ENCODE data around the gene MLLT3.

Gene MLLT3

DNA sequence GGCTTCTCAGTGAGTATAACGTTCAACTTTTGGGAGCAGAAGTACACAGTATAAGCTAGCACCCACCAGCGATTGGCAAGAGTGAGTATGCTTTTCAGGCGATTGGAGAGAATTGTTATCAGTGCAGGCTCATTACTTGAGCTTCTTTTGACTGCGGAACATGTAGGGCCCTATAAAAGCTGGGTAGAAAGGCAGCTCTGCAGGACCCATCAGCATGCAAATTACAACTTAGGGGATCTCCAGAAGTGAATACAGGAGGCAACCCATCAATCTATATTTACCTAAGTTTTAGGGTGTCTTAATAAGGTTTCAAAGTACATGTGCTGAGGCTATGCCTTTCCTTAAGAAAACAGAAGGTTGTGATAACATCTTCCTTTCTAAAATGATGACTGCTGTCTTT lies 225.0 kb downstream of the MLLT3 start:
- ATAC-seq = no peak
- TF ChIP-seq RARB (CRISPR knock-in tag; IDR thresholded peaks at IDR 0.05) (no peak), GLIS3 (CRISPR knock-in tag; IDR thresholded peaks at IDR 0.05) (no peak), TCF4 (CRISPR knock-in tag; IDR thresholded peaks at IDR 0.05; ENCODE audit: borderline replicate concordance) (no peak), OSR1 (CRISPR knock-in tag; IDR thresholded peaks at IDR 0.05) (no peak), ZNF70 (CRISPR knock-in tag; IDR thresholded peaks at IDR 0.05) (no peak), ZNF8 (CRISPR knock-in tag; IDR thresholded peaks at IDR 0.05) (no peak), ZFP3 (CRISPR knock-in tag; IDR thresholded peaks at IDR 0.05) (no peak), BACH2 (CRISPR knock-in tag; IDR thresholded peaks at IDR 0.05; ENCODE audit: borderline replicate concordance) (no peak), ISL1 (CRISPR knock-in tag; IDR thresholded peaks at IDR 0.05) (no peak), ZFP30 (CRISPR knock-in tag; IDR thresholded peaks at IDR 0.05) (no peak), POU6F1 (CRISPR knock-in tag; IDR thresholded peaks at IDR 0.05; ENCODE audit: borderline replicate concordance, low read depth) (no peak), PPARA (CRISPR knock-in tag; IDR thresholded peaks at IDR 0.05; ENCODE audit: borderline replicate concordance) (no peak), TOX (CRISPR knock-in tag; IDR thresholded peaks at IDR 0.05; ENCODE audit: borderline replicate concordance) (no peak), CSDC2 (CRISPR knock-in tag; IDR thresholded peaks at IDR 0.05) (no peak), SNAI2 (CRISPR knock-in tag; IDR thresholded peaks at IDR 0.05) (no peak)

GRCh38 chr9:20396509-20396908 lies 225.8 kb downstream of the MLLT3 start:
- ATAC-seq = no peak
- TF ChIP-seq ISL1 (CRISPR knock-in tag; IDR thresholded peaks at IDR 0.05) = no peak
- no peak for TF ChIP-seq POU6F1 (CRISPR knock-in tag; IDR thresholded peaks at IDR 0.05; ENCODE audit: borderline replicate concordance, low read depth)
- no peak for TF ChIP-seq ZNF70 (CRISPR knock-in tag; IDR thresholded peaks at IDR 0.05)
- TF ChIP-seq ZFP3 (CRISPR knock-in tag; IDR thresholded peaks at IDR 0.05) = no peak
- no peak for TF ChIP-seq PPARA (CRISPR knock-in tag; IDR thresholded peaks at IDR 0.05; ENCODE audit: borderline replicate concordance)
- TF ChIP-seq ARNTL (CRISPR knock-in tag; IDR thresholded peaks at IDR 0.05; ENCODE audit: borderline replicate concordance, low read depth) = no peak
- TF ChIP-seq ZNF8 (CRISPR knock-in tag; IDR thresholded peaks at IDR 0.05) = no peak
- TF ChIP-seq ZFP30 (CRISPR knock-in tag; IDR thresholded peaks at IDR 0.05) = no peak
- TF ChIP-seq CSRNP3 (CRISPR knock-in tag; IDR thresholded peaks at IDR 0.05) = no peak
- TF ChIP-seq, protein P1, sequence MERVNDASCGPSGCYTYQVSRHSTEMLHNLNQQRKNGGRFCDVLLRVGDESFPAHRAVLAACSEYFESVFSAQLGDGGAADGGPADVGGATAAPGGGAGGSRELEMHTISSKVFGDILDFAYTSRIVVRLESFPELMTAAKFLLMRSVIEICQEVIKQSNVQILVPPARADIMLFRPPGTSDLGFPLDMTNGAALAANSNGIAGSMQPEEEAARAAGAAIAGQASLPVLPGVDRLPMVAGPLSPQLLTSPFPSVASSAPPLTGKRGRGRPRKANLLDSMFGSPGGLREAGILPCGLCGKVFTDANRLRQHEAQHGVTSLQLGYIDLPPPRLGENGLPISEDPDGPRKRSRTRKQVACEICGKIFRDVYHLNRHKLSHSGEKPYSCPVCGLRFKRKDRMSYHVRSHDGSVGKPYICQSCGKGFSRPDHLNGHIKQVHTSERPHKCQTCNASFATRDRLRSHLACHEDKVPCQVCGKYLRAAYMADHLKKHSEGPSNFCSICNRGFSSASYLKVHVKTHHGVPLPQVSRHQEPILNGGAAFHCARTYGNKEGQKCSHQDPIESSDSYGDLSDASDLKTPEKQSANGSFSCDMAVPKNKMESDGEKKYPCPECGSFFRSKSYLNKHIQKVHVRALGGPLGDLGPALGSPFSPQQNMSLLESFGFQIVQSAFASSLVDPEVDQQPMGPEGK (CRISPR knock-in tag; IDR thresholded peaks at IDR 0.05; ENCODE audit: borderline replicate concordance) = no peak
- TF ChIP-seq CREB5 (CRISPR knock-in tag; IDR thresholded peaks at IDR 0.05; ENCODE audit: low read depth) = no peak
- TF ChIP-seq OSR1 (CRISPR knock-in tag; IDR thresholded peaks at IDR 0.05) = no peak
- TF ChIP-seq GLIS3 (CRISPR knock-in tag; IDR thresholded peaks at IDR 0.05) = no peak

DNA sequence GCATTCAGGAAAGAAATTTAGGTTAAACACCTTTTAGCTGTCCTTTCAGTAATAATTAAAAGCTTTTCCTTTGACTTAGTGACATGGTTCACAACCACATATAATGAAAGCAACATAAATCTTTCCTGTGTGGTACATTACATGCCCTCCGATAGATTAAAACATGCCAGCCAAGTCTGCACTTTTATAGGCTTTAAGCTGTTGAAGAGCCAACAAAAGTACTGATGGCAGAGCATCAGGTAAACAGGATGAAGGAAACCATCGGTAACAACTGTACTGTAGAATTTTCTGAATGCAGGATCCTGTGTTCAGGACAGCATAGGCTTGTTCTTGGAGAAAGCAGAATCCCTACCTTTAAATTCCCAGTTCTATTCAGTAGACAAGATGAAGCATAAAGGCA lies 226.6 kb downstream of the MLLT3 start:
- TF ChIP-seq ISL1 (CRISPR knock-in tag; IDR thresholded peaks at IDR 0.05) (no peak), GLIS3 (CRISPR knock-in tag; IDR thresholded peaks at IDR 0.05) (no peak), ARNTL (CRISPR knock-in tag; IDR thresholded peaks at IDR 0.05; ENCODE audit: borderline replicate concordance, low read depth) (no peak), OSR1 (CRISPR knock-in tag; IDR thresholded peaks at IDR 0.05) (no peak)
- ATAC-seq = no peak

DNA sequence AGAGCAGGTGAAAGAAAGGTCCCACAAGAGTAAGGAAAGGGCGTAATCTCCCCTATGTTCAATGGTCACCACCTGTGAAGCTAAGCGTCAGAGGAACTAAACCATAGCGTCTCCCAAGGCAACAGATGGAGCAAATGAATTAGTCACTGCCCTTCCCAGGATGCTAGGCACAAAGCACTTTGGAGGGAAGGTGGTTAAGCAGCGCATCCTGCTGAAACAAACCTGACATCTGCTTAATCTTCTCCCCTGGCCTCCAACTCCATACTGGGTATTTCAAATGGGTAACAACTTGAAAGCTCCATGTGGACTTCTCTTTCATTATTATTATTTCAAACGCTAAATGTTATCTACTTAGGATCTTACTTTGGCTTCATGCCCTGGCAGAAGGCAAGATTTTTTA lies 227.3 kb downstream of the MLLT3 start:
- peak; percentile 63; the same call in 2 of the 3 replicates for ATAC-seq
- TF ChIP-seq GLIS3 (CRISPR knock-in tag; IDR thresholded peaks at IDR 0.05) = no peak
- TF ChIP-seq TOX (CRISPR knock-in tag; IDR thresholded peaks at IDR 0.05; ENCODE audit: borderline replicate concordance) = no peak
- TF ChIP-seq ISL1 (CRISPR knock-in tag; IDR thresholded peaks at IDR 0.05) = no peak
- no peak for TF ChIP-seq PPARA (CRISPR knock-in tag; IDR thresholded peaks at IDR 0.05; ENCODE audit: borderline replicate concordance)
- TF ChIP-seq POU6F1 (CRISPR knock-in tag; IDR thresholded peaks at IDR 0.05; ENCODE audit: borderline replicate concordance, low read depth) = no peak
- TF ChIP-seq ESRRG (CRISPR knock-in tag; IDR thresholded peaks at IDR 0.05) = no peak
- TF ChIP-seq, protein P1 (CRISPR knock-in tag; IDR thresholded peaks at IDR 0.05; ENCODE audit: borderline replicate concordance) = no peak
- TF ChIP-seq RARB (CRISPR knock-in tag; IDR thresholded peaks at IDR 0.05) = no peak
- no peak for TF ChIP-seq CSDC2 (CRISPR knock-in tag; IDR thresholded peaks at IDR 0.05)
- TF ChIP-seq CSRNP3 (CRISPR knock-in tag; IDR thresholded peaks at IDR 0.05) = no peak

Measured in SK-N-SH treated with all-trans-retinoic acid at 6 μM for 48 hours (cell line).